Measurements from ENCODE around the gene DIS3L2. TPM values are rescaled to one million over a fixed set of nuclear protein-coding genes. Genes with fewer than 3 reads are reported as not detected.

The DIS3L2 gene
- total RNA-seq, 1 donor from 2014 or later, result 24.0 TPM

- peaks cover 4% of the 10 kb centered on the region for H3K79me2 ChIP-seq (ENCODE audit: insufficient read depth, low read length)
- H3K4me1 ChIP-seq (ENCODE audit: insufficient read depth, low read length), result no peaks in the 10 kb centered on the region
- H3K4me3 Mint-ChIP-seq (ENCODE audit: unreplicated experiment), result no peak overlapping the region
- H3K4me1 Mint-ChIP-seq (ENCODE audit: low read depth, unreplicated experiment), result peaks cover 5% of the 10 kb centered on the region
- H3K4me3 ChIP-seq (ENCODE audit: insufficient read depth, low read depth, low read length), result no peak overlapping the region
- H3K27ac Mint-ChIP-seq (ENCODE audit: unreplicated experiment), result no peak overlapping the region
- H3K27ac ChIP-seq (ENCODE audit: low read depth, low read length), result no peak overlapping the region
- H3K36me3 Mint-ChIP-seq (ENCODE audit: low read depth, unreplicated experiment), result peaks cover 1% of the 10 kb centered on the region
- H3K27me3 ChIP-seq (ENCODE audit: insufficient read depth, low read length), result no peaks in the 10 kb centered on the region
- no peak overlapping the region for H3K4me2 ChIP-seq (ENCODE audit: low read length)
- H3K27me3 Mint-ChIP-seq (ENCODE audit: low read depth, unreplicated experiment), result no peaks in the 10 kb centered on the region
- H4K20me1 ChIP-seq (ENCODE audit: insufficient read depth, low read length), result peaks cover 24% of the 10 kb centered on the region
- TF ChIP-seq CTCF (IDR thresholded peaks at IDR 0.05; ENCODE audit: insufficient read depth, low read depth, low read length) (no peak), EZH2 (IDR thresholded peaks at IDR 0.05; ENCODE audit: insufficient read depth, low read length) (no peak)
- H2AFZ ChIP-seq (ENCODE audit: low read depth, low read length), result no peak overlapping the region
- H3K9me3 ChIP-seq (ENCODE audit: insufficient read depth, low read depth, low read length), result no peaks in the 10 kb centered on the region
- peak; percentile 39 for DNase-seq (ENCODE audit: low read depth)
- FAIRE-seq, result no peak
- no peak overlapping the region for H3K9ac ChIP-seq (ENCODE audit: low read length)
- H3K36me3 ChIP-seq (ENCODE audit: insufficient read depth, low read length), result no peaks in the 10 kb centered on the region
- H3K9me3 Mint-ChIP-seq (ENCODE audit: unreplicated experiment), result peaks cover 2% of the 10 kb centered on the region
Observed at GRCh38 chr2:232042911-232043574, 81.5 kb downstream of the DIS3L2 start.

GRCh38 chr2:232043966-232044365 is 82.5 kb downstream of the DIS3L2 start:
- Mint-ChIP-seq H3K27me3 (ENCODE audit: low read depth, unreplicated experiment) (no peaks in the 10 kb centered on the region), H3K27ac (ENCODE audit: unreplicated experiment) (no peak overlapping the region), H3K4me3 (ENCODE audit: unreplicated experiment) (no peak overlapping the region), H3K36me3 (ENCODE audit: low read depth, unreplicated experiment) (no peaks in the 10 kb centered on the region), H3K4me1 (ENCODE audit: low read depth, unreplicated experiment) (peaks cover 5% of the 10 kb centered on the region), H3K9me3 (ENCODE audit: unreplicated experiment) (no peaks in the 10 kb centered on the region)
- no peak overlapping the region for H3K4me2 ChIP-seq (ENCODE audit: low read length)
- H3K79me2 ChIP-seq (ENCODE audit: insufficient read depth, low read length), result peaks cover 1% of the 10 kb centered on the region
- no peaks in the 10 kb centered on the region for H3K27me3 ChIP-seq (ENCODE audit: insufficient read depth, low read length)
- no peak overlapping the region for H3K27ac ChIP-seq (ENCODE audit: low read depth, low read length)
- H2AFZ ChIP-seq (ENCODE audit: low read depth, low read length), result no peak overlapping the region
- DNase-seq (ENCODE audit: low read depth), result no peak
- no peak for FAIRE-seq
- peaks cover 19% of the 10 kb centered on the region for H4K20me1 ChIP-seq (ENCODE audit: insufficient read depth, low read length)
- H3K4me1 ChIP-seq (ENCODE audit: insufficient read depth, low read length), result no peaks in the 10 kb centered on the region
- TF ChIP-seq CTCF (IDR thresholded peaks at IDR 0.05; ENCODE audit: insufficient read depth, low read depth, low read length) (no peak), EZH2 (IDR thresholded peaks at IDR 0.05; ENCODE audit: insufficient read depth, low read length) (no peak)
- H3K36me3 ChIP-seq (ENCODE audit: insufficient read depth, low read length), result no peaks in the 10 kb centered on the region
- H3K9ac ChIP-seq (ENCODE audit: low read length), result no peak overlapping the region
- H3K4me3 ChIP-seq (ENCODE audit: insufficient read depth, low read depth, low read length), result no peak overlapping the region
- H3K9me3 ChIP-seq (ENCODE audit: insufficient read depth, low read depth, low read length), result no peaks in the 10 kb centered on the region

GRCh38 chr2:232049350-232049749 is 87.8 kb downstream of the DIS3L2 start:
- H3K36me3 ChIP-seq (ENCODE audit: insufficient read depth, low read length), result no peaks in the 10 kb centered on the region
- no peaks in the 10 kb centered on the region for H3K9me3 ChIP-seq (ENCODE audit: insufficient read depth, low read depth, low read length)
- H3K4me3 ChIP-seq (ENCODE audit: insufficient read depth, low read depth, low read length), result no peak overlapping the region
- no peaks in the 10 kb centered on the region for H3K79me2 ChIP-seq (ENCODE audit: insufficient read depth, low read length)
- no peak overlapping the region for H3K4me2 ChIP-seq (ENCODE audit: low read length)
- H4K20me1 ChIP-seq (ENCODE audit: insufficient read depth, low read length), result peaks cover 13% of the 10 kb centered on the region
- TF ChIP-seq EZH2 (IDR thresholded peaks at IDR 0.05; ENCODE audit: insufficient read depth, low read length), result no peak
- H3K4me1 Mint-ChIP-seq (ENCODE audit: low read depth, unreplicated experiment), result no peaks in the 10 kb centered on the region
- no peaks in the 10 kb centered on the region for H3K27me3 Mint-ChIP-seq (ENCODE audit: low read depth, unreplicated experiment)
- H3K36me3 Mint-ChIP-seq (ENCODE audit: low read depth, unreplicated experiment), result no peaks in the 10 kb centered on the region
- no peak overlapping the region for H3K27ac Mint-ChIP-seq (ENCODE audit: unreplicated experiment)
- DNase-seq (ENCODE audit: low read depth), result no peak
- no peak overlapping the region for H3K4me3 Mint-ChIP-seq (ENCODE audit: unreplicated experiment)
- FAIRE-seq, result no peak
- H2AFZ ChIP-seq (ENCODE audit: low read depth, low read length), result no peak overlapping the region
- H3K9ac ChIP-seq (ENCODE audit: low read length), result no peak overlapping the region
- H3K4me1 ChIP-seq (ENCODE audit: insufficient read depth, low read length), result no peaks in the 10 kb centered on the region
- no peaks in the 10 kb centered on the region for H3K9me3 Mint-ChIP-seq (ENCODE audit: unreplicated experiment)
- H3K27me3 ChIP-seq (ENCODE audit: insufficient read depth, low read length), result no peaks in the 10 kb centered on the region
- no peak overlapping the region for H3K27ac ChIP-seq (ENCODE audit: low read depth, low read length)
